HG03066 (cell line): ENCODE measurements around the gene ADCY1.
"Not testable (repeated sequence)": the region's sequence is repeated elsewhere in the genome, so short reads cannot be mapped to it uniquely, and the experiment has no call there.

Experiments
- ATAC-seq: cut with Tn5 transposase; IDR thresholded peaks from one replicate; pipeline ENCODE4 v1.9.1; 2021; ENCODE audit warnings: low read depth; ENCODE audit not compliant: unreplicated experiment

The ADCY1 gene

GRCh38 chr7:45573661-45574415 lies at the start of gene ADCY1:
ADCY1 (plus strand) TSS chr7:45574368; CDS start chr7:45574544, 176 bp downstream.
- ATAC-seq, result no peak

DNA sequence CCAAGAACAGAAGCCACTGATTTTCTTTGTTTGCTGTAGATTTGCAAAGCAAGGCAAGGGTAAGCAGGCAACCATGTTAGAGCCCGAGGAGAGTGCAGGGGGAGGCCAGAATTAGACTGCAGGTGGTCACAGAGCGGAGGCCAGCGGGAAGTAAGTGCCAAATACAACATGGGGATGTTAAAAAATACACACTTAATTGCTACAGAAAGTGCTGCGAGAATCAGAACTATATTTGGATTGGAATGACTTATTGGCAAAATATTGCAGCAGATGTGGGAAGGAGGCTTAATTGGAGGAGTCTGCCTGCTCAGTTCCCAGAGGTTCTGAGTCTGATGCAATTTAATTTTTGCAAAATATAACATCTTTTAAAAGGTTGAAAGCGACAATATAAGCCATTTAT lies 49.7 kb upstream of the ADCY1 start:
- no peak for ATAC-seq

DNA sequence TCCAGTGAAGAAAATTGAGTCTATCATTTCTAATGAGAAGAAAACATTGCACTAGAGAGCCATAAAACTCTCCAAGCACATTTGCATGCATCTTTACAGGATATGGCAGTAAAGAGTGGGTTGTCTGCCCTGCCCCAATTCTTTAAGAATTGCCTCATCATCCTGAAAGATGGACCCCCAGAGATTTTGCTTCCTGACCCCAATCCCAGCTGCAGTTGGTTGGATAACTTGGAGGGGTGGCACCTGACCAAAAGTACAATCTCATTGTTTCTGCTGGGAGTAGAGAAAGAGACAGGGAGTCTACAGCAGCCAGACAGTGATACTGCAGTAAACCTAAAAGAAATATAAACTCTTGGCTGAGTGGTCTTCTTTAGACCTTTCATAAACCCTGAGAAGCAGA lies 49.1 kb upstream of the ADCY1 start:
- no peak for ATAC-seq

- ATAC-seq, result no peak
These were observed 30.7 kb upstream of the ADCY1 start for GRCh38 chr7:45543473-45543872.

DNA sequence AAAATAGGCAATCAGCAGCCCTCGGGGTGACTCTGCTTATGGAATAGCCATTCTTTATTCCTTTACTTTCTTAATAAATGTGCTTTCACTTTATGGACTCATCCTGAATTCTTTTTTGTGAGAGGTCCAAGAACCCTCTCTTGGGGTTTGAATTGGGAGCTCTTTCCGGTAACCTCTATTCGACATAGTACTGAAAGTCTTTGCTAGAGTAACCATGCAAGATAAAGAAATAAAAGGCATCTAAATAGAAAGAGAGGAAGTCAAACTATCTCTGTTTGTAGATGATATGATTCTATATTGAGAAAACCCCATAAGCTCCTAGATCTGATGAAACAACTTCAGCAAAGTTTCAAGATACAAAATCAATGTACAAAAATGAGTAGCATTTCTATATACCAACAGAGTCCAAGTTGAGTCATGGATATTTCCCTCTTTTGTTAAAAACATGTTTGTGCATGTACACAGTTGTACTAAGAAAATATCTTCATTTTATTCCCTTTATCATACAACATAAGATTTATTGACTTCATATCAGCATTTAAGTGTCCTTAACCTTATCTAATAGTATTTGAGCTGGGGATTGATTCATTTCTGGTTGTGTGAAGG lies 29.0 kb upstream of the ADCY1 start:
- ATAC-seq, result not testable (repeated sequence)

- ATAC-seq, result not testable (repeated sequence)
These were observed 25.3 kb upstream of the ADCY1 start for GRCh38 chr7:45548917-45549316.

DNA sequence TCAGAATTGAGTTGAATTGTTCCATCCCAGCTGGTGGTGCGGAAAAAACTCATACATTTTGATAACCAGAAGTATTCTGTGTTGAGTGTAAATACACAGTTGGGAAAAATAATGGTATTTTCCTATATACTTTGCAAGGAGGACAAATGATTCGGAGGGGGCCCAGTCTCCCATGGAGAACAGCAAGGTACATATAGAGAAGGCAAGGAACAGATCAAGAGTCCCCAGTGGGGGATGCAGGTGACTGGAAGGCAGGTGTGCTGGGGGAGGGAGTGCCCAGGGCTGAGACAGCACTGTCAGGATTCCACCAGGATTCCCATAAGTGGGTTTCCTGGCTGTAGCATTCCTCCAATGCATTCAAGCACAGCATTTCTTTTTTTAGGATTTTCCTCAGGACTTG lies 10.8 kb upstream of the ADCY1 start:
- ATAC-seq, result no peak

DNA sequence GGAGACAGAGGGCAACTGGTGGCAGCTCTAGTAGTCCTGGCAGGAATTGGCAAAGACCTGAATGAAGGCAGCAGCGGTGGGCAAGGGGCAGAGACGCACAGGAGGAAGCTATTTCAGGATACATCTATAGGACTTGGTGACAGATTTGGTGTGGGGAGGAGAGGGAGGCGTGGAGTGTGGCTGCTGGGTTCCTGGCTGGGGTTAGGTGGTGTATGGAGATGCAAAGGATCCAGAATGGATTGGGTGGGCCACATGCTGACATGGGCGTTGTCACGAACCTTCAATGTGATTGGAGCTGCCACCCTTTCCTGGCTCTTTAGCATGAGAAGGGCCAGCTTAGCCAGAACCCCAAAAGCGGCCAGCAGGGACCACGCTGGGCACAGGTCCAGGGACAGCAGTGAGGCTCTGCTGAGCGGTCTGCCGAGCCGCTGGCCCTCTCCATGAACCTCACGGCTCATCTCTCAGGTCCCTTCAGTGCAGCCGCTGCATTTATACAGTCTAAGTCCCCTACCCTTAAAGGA lies 10.2 kb upstream of the ADCY1 start:
- no peak for ATAC-seq

- ATAC-seq, result no peak
These were observed 9.7 kb upstream of the ADCY1 start for GRCh38 chr7:45564485-45564884.

GRCh38 chr7:45564886-45565455 lies 9.2 kb upstream of the ADCY1 start:
- ATAC-seq, result no peak

- no peak for ATAC-seq
These were observed 7.8 kb upstream of the ADCY1 start for GRCh38 chr7:45566386-45566785.

DNA sequence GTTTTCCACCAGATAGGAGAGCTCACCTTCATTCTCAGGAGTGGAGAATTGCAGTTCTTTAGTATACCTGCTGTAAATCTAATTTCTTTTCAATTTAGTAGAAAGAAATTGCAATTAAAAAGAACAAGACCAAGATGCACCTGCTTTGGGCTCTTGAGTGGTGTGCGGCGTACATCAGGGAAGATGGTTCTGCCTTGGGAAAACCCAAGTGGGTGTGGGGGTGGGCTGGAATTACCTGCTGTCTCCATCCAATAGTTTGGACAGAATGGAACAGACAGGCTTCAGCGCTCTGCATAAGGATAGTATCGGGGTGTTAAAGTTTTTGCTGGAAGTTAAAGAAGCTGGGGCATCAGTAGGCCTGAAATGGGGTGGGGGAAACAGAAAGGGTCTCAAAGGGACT lies 7.2 kb upstream of the ADCY1 start:
- ATAC-seq, result no peak

- ATAC-seq, result no peak
These were observed 6.5 kb upstream of the ADCY1 start for GRCh38 chr7:45567713-45568112.

DNA sequence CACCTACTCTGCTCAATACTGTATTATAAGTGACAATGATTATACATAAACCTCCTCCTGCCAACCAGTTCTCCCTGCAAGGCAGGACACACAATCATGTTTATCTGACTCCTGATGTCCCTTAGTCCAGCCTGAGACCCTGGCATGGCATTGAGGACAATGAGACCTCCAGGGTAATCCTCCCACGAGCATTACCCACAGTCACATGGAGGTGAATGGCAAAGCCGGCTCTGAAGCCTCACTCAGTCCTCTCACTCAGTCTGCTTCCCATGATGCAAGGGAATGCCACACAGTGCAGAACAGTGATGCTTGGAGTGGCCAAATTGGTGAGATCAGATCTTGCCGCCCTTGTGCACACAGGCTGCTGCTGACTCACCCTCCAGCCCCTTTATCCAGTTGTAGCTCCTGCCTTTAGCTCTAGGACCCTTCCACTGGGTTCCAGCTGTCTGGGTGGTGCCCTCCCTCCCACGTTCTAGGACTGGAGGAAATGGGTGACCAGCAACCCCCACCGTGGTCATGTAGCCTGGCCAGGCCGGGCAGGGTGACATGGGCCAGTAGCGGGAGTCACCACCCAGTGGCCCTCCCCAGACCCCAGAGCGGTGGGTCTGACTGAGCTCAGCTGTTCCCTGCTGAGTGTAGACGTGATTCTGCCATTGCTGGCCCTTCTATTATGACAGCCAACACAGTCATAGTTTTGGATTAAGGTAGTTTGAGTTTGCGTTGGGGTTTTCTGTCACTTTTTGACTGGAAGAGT lies 5.5 kb upstream of the ADCY1 start:
- ATAC-seq, result no peak

DNA sequence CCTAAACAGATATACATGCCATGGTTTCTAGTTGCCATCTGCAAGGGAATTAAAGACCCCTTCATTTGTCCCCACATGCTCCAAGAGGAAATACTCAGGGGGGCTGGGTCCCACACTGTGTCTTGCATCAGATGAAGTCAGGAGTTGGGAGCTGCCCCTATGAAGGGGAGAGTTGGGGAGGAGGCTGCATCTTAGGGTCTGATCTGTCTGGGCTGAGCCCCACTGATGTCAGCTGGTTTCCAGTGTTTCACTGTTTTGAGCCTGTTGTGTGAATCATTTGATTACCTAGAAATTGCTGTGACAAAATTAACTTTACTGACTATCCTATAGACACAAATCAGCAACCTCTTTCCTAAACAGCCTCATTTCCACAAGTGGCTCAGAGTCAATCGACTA lies 4.9 kb upstream of the ADCY1 start:
- no peak for ATAC-seq

- no peak for ATAC-seq
These were observed 3.4 kb upstream of the ADCY1 start for GRCh38 chr7:45570797-45571196.

- ATAC-seq, result no peak
These were observed 964 bp upstream of the ADCY1 start for GRCh38 chr7:45573204-45573603.

DNA sequence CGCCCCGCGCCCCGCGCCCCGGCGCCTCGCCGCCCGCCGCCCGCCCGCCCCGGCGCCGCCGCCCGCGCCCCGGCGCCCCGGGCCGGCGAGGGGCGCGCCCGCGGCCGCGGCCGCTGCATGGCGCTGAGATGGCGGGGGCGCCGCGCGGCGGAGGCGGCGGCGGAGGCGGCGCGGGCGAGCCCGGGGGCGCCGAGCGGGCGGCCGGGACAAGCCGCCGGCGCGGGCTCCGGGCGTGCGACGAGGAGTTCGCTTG lies 174 bp downstream of the ADCY1 start:
- no peak for ATAC-seq

DNA sequence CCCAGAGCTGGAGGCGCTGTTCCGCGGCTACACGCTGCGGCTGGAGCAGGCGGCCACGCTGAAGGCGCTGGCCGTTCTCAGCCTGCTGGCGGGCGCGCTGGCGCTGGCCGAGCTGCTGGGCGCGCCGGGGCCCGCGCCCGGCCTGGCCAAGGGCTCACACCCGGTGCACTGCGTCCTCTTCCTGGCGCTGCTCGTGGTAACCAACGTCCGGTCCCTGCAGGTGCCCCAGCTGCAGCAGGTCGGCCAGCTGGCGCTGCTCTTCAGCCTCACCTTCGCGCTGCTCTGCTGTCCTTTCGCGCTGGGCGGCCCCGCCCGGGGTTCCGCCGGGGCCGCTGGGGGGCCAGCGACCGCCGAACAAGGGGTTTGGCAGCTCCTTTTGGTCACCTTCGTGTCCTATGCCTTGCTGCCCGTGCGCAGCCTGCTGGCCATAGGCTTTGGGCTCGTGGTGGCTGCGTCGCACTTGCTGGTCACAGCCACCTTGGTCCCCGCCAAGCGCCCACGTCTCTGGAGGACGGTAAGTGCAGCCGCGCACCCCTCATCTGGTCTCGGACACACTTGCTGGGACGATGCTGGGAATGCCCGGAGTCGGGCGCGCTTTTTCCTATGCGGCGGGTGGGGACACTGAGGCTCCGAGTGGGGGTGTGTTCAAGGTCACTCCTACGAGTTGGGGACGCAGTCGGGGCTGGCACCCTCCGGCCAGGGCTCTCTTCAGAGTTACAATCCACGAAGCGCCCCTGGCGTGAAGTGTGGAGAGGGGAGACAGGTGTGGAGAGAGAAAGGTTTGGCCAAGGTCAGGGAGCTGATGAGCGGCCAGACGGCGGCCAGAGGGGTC lies 717 bp downstream of the ADCY1 start:
- ATAC-seq, result no peak

DNA sequence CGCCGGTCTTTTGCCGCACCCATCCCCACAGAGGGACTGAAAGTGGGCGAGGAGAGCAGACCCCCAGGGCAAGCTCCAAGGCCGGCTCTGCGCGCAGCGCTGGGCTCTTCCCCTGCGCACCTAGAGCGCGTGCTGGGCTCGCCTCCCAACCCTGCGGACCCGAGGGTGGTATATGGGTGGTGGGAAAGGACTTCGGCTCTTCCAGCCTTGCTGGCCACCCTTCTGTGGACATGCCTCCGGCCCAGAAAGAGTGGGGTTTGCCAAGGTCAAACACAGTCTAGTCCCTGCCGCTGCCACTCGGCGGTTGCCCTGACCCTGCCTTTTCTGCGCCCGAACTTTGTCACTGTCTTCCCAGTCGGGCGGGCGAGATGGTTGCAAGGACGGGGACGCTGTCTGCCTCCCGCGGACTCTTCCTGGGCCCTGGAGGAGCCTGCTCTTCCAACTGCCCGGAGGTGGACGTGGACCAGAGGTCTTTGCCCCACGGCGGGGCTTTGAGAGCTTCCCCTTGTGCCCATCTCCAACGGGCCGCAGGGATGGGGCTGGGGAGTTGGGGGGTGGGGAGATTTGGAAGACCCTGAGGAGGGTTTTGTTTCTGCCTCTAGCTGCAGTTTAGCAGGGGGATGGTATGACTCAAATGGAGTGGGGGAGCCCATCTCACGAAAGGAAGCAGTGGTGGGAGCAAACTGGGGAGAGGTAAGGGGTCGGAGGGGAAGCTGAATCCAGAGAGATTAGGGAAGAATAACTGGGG lies 1.5 kb downstream of the ADCY1 start:
- no peak for ATAC-seq
